Neural cell (in vitro differentiated cells): ENCODE measurements around the gene PTPRC. TPM values are rescaled to one million over a fixed set of nuclear protein-coding genes. Genes with fewer than 3 reads are reported as not detected.

Experiments
- H2AFZ ChIP-seq: fragments of 200-600, 300-800 bp; sonication (generic), shearing (Covaris generic); 2 replicates; pipeline ENCODE4 v1.6.0; 2014; ENCODE audit warnings: low read depth, mild to moderate bottlenecking, antibody characterized with exemption, low read length, moderate library complexity
- H3F3A ChIP-seq: fragments of 200-600 bp; shearing (Covaris generic); 2 replicates; pipeline ENCODE4 v1.6.1; 2016; ENCODE audit warnings: mild to moderate bottlenecking, moderate library complexity, mixed read lengths, antibody characterized with exemption, low read length; ENCODE audit not compliant: insufficient read depth, poor library complexity, severe bottlenecking
- H3K27ac ChIP-seq: fragments of 200-600, 300-800 bp; sonication (generic), shearing (Covaris generic); 2 replicates; pipeline ENCODE4 v1.5.1; 2014; ENCODE audit warnings: mild to moderate bottlenecking, low read length, moderate library complexity
- H3K27me3 ChIP-seq: fragments of 300-800, 200-600 bp; sonication (generic), shearing (Covaris generic); 2 replicates; pipeline ENCODE4 v1.6.0; 2014; ENCODE audit warnings: mild to moderate bottlenecking, low read depth, low read length, moderate library complexity; ENCODE audit not compliant: insufficient read depth
- H3K36me3 ChIP-seq: fragments of 300-800, 200-600 bp; sonication (generic), shearing (Covaris generic); 2 replicates; pipeline ENCODE4 v1.5.1; 2014; ENCODE audit warnings: mild to moderate bottlenecking, antibody characterized with exemption, low read length, moderate library complexity; ENCODE audit not compliant: insufficient read depth
- H3K4me2 ChIP-seq: fragments of 300-800, 200-600 bp; sonication (generic), shearing (Covaris generic); 2 replicates; pipeline ENCODE4 v1.6.0; 2014; ENCODE audit warnings: mild to moderate bottlenecking, low read length
- H3K4me3 ChIP-seq: fragments of 300-800, 200-600 bp; sonication (generic), shearing (Covaris generic); 2 replicates; pipeline ENCODE4 v1.5.1; 2014; ENCODE audit warnings: mild to moderate bottlenecking, low read length, moderate library complexity
- H3K79me2 ChIP-seq: fragments of 200-600 bp; shearing (Covaris generic); replicated peaks from 2 replicates; pipeline ENCODE4 v1.6.0; 2014; ENCODE audit warnings: mild to moderate bottlenecking, low read length, moderate library complexity; ENCODE audit not compliant: insufficient read depth
- H3K9ac ChIP-seq: fragments of 300-800, 200-600 bp; sonication (generic), shearing (Covaris generic); 2 replicates; pipeline ENCODE4 v1.6.1; 2016; ENCODE audit warnings: mild to moderate bottlenecking, low read length, mixed read lengths
- H3K9me2 ChIP-seq: fragments of 200-600 bp; shearing (Covaris generic); 2 replicates; pipeline ENCODE4 v1.6.1; 2016; ENCODE audit warnings: mild to moderate bottlenecking, low read length, mixed read lengths; ENCODE audit not compliant: insufficient read depth
- H3K9me3 ChIP-seq: fragments of 200-600, 300-800 bp; sonication (generic), shearing (Covaris generic); 2 replicates; pipeline ENCODE4 v1.6.1; 2016; ENCODE audit warnings: mild to moderate bottlenecking, mixed run types, low read length, moderate library complexity, mixed read lengths
- H4K20me1 ChIP-seq: fragments of 200-600 bp; shearing (Covaris generic); 2 replicates; pipeline ENCODE4 v1.6.1; 2016; ENCODE audit warnings: mild to moderate bottlenecking, mixed run types; ENCODE audit not compliant: insufficient read depth
- CTCF ChIP-seq: fragments of 450-650 bp; IDR thresholded peaks from 2 replicates; pipeline ENCODE4 v1.5.1; 2014; ENCODE audit warnings: antibody characterized with exemption, mild to moderate bottlenecking, moderate library complexity; ENCODE audit not compliant: poor library complexity, severe bottlenecking
- EP300 ChIP-seq: fragments of 450-650 bp; conservative IDR thresholded peaks from 2 replicates; pipeline ENCODE4 v1.6.1; 2014; ENCODE audit warnings: antibody characterized with exemption, mild to moderate bottlenecking, moderate library complexity; ENCODE audit not compliant: poor library complexity, severe bottlenecking
- EZH2 ChIP-seq: fragments of 200-600, 300-800 bp; shearing (Covaris generic), sonication (generic); IDR thresholded peaks from 2 replicates; pipeline ENCODE4 v1.6.1; 2014; ENCODE audit warnings: antibody characterized with exemption, low read length, borderline replicate concordance, mild to moderate bottlenecking; ENCODE audit not compliant: insufficient read depth, poor library complexity, severe bottlenecking
- MXI1 ChIP-seq: fragments of 450-650 bp; conservative IDR thresholded peaks from 2 replicates; pipeline ENCODE4 v1.6.1; 2014; ENCODE audit warnings: antibody characterized with exemption, mild to moderate bottlenecking; ENCODE audit not compliant: poor library complexity, severe bottlenecking
- POLR2AphosphoS5 ChIP-seq: IDR thresholded peaks from 2 replicates; pipeline ENCODE4 v1.6.1; 2012
- RAD21 ChIP-seq: fragments of 450-650 bp; conservative IDR thresholded peaks from 2 replicates; pipeline ENCODE4 v1.6.1; 2014; ENCODE audit warnings: antibody characterized with exemption, mild to moderate bottlenecking, moderate library complexity
- REST ChIP-seq: IDR thresholded peaks from 2 replicates; pipeline ENCODE4 v1.6.1; 2012; ENCODE audit warnings: borderline replicate concordance
- SMC3 ChIP-seq: fragments of 450-650 bp; conservative IDR thresholded peaks from 2 replicates; pipeline ENCODE4 v1.6.1; 2014; ENCODE audit warnings: antibody characterized with exemption, mild to moderate bottlenecking, moderate library complexity; ENCODE audit not compliant: poor library complexity
- TAF1 ChIP-seq: IDR thresholded peaks from 2 replicates; pipeline ENCODE4 v1.6.1; 2012; ENCODE audit warnings: low read depth
- polyA plus RNA-seq: library from polyadenylated mRNA; depleted of rRNA; stranded (reverse); fragments of >200 nt; gene quantifications from 2 replicates; pipeline ENCODE4 v1.2.3, GENCODE V29; 2014

PTPRC gene
- polyA plus RNA-seq, 1 donor from 2014 or later, result 0.12 TPM

DNA sequence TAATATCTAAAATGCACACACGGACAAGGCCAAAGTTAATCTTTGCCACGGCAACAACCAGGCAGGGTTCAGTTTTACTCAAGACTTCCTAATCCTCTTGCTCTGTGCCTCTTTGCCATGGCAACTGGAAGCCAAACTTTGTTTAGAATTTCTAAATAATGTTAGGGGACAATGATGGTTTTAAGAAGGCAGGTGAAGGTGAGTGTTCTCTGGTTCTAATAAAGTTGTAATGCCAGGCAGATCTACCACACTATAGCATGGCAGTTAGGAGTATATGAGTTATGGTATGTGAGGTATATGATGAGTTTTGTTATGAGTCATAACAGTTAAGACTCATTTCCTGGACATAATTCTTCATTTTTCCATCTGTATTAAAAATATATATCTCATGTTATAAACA is 2.7 kb downstream of the PTPRC start:
- TF ChIP-seq MXI1 (no peak), EZH2 (no peak), REST (no peak), CTCF (no peak), POLR2AphosphoS5 (no peak), SMC3 (no peak), RAD21 (no peak), TAF1 (no peak), EP300 (no peak)

GRCh38 chr1:198641966-198642668 is 3.3 kb downstream of the PTPRC start:
- Histone ChIP-seq H3K9me2 (no peaks in the 10 kb centered on the region), H2AFZ (no peak overlapping the region), H3F3A (no peaks in the 10 kb centered on the region), H3K27ac (no peak overlapping the region), H3K9me3 (no peaks in the 10 kb centered on the region), H3K36me3 (no peaks in the 10 kb centered on the region), H3K4me2 (no peak overlapping the region), H3K79me2 (no peaks in the 10 kb centered on the region), H3K4me3 (no peak overlapping the region), H3K27me3 (no peaks in the 10 kb centered on the region), H3K9ac (no peak overlapping the region), H4K20me1 (no peaks in the 10 kb centered on the region)
- TF ChIP-seq RAD21, result no peak

More for the DNA sequence above, 2.7 kb downstream of the PTPRC start:
- Histone ChIP-seq H3K36me3 (no peaks in the 10 kb centered on the region), H3K27me3 (no peaks in the 10 kb centered on the region), H3K9me3 (no peaks in the 10 kb centered on the region), H3K27ac (no peak overlapping the region), H3F3A (no peaks in the 10 kb centered on the region), H3K4me2 (no peak overlapping the region), H3K9me2 (no peaks in the 10 kb centered on the region), H2AFZ (no peak overlapping the region), H3K9ac (no peak overlapping the region), H3K79me2 (no peaks in the 10 kb centered on the region), H3K4me3 (no peak overlapping the region), H4K20me1 (no peaks in the 10 kb centered on the region)
